Measurements from ENCODE around the gene VGLL4.

The VGLL4 gene

GRCh38 chr3:11510356-11510755, 133.4 kb downstream of the VGLL4 start:
- TF ChIP-seq TCF12 (IDR thresholded peaks at IDR 0.05; ENCODE audit: low read depth), result no peak
- TF ChIP-seq USF1 (IDR thresholded peaks at IDR 0.05), result no peak
- TF ChIP-seq NFIC (IDR thresholded peaks at IDR 0.05), result no peak
- TF ChIP-seq CREB1 (IDR thresholded peaks at IDR 0.05; ENCODE audit: low read depth), result no peak
- no peak for TF ChIP-seq CEBPB (IDR thresholded peaks at IDR 0.05)
- TF ChIP-seq TEAD4 (IDR thresholded peaks at IDR 0.05), result no peak
- no peak for TF ChIP-seq EP300 (IDR thresholded peaks at IDR 0.05; ENCODE audit: borderline replicate concordance)
- no peak for TF ChIP-seq TAF1 (IDR thresholded peaks at IDR 0.05; ENCODE audit: low read depth)
- TF ChIP-seq MAX (IDR thresholded peaks at IDR 0.05), result no peak
- no peak for TF ChIP-seq REST (IDR thresholded peaks at IDR 0.05; ENCODE audit: low read depth)
- TF ChIP-seq ZBTB7A (IDR thresholded peaks at IDR 0.05; ENCODE audit: low read depth), result no peak
- TF ChIP-seq FOXM1 (IDR thresholded peaks at IDR 0.05; ENCODE audit: borderline replicate concordance, low read depth), result no peak
- TF ChIP-seq EGR1 (IDR thresholded peaks at IDR 0.05), result no peak
- TF ChIP-seq YY1 (IDR thresholded peaks at IDR 0.05; ENCODE audit: low read depth), result no peak
- TF ChIP-seq RAD21 (IDR thresholded peaks at IDR 0.05; ENCODE audit: low read depth), result no peak

DNA sequence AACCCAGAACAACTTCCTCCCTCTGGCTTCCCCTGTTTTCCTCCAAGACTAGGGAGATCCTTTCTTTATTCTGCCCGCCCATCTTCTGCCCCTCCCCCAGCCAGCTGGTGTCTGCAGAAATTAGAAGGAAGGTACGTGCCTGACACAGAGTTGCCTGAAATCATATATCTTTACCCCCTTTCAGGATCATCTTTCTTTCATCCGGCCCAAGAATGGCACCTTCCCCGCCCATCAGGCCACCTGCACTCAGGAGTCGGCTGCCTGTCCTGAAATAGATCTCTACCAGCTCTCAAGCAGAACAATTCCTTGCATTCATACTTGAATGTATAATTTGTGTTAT, 133.7 kb downstream of the VGLL4 start:
- TF ChIP-seq NFIC (IDR thresholded peaks at IDR 0.05), result no peak; the same call in 1 of the 2 replicates
- TF ChIP-seq TAF1 (IDR thresholded peaks at IDR 0.05; ENCODE audit: low read depth), result no peak
- TF ChIP-seq CREB1 (IDR thresholded peaks at IDR 0.05; ENCODE audit: low read depth), result no peak
- TF ChIP-seq ZBTB7A (IDR thresholded peaks at IDR 0.05; ENCODE audit: low read depth), result no peak
- no peak for TF ChIP-seq USF1 (IDR thresholded peaks at IDR 0.05)
- no peak for TF ChIP-seq MAX (IDR thresholded peaks at IDR 0.05)
- TF ChIP-seq FOXM1 (IDR thresholded peaks at IDR 0.05; ENCODE audit: borderline replicate concordance, low read depth), result no peak
- no peak for TF ChIP-seq RAD21 (IDR thresholded peaks at IDR 0.05; ENCODE audit: low read depth)
- TF ChIP-seq EGR1 (IDR thresholded peaks at IDR 0.05), result no peak
- no peak for TF ChIP-seq TEAD4 (IDR thresholded peaks at IDR 0.05)

- TF ChIP-seq REST (IDR thresholded peaks at IDR 0.05; ENCODE audit: low read depth) (no peak), USF1 (IDR thresholded peaks at IDR 0.05) (peak; percentile 57; the same call in 1 of the 2 replicates), NFIC (IDR thresholded peaks at IDR 0.05) (no peak; the same call in 1 of the 2 replicates), MAX (IDR thresholded peaks at IDR 0.05) (peak; percentile 41; the same call in 1 of the 2 replicates)
Measured at GRCh38 chr3:11509173-11510000, 134.3 kb downstream of the VGLL4 start.

DNA sequence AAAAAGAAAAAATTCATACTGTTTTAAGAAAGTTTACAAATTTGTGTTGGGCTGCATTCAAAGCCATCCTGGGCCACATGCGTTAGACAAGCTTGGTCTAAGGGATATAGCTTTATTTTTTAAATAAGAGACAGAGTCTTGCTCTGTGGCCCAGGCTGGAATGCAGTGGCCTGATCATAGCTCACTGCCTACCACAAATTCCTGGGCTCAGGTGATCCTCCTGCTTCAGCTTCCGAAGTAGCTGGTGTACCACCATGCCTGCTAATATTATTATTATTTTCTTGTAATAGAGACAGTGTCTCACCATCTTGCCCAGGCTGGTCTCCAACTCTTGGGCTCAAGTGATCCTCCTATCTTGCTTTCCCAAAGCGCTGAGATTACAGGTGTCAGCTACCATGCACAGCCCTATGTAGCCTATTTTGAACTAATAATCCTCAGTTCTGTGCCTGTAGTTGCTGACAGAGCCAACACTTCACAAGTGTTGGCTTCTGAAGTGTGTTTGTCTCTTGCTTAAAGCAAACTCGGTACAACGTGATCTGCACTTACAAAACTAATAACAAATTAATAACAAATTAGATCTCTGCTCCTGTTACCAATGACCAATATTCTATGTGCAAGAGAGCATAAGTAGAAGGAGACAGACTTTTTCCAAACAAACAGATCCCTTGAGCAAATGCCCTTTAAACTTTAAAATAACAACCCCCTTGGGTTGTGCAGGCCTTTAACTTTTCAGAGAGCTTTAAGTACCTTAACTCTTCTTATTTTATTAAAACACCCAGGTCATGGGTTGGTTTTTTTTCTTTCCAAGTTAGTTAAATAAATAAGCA, 135.2 kb downstream of the VGLL4 start:
- TF ChIP-seq TCF12 (IDR thresholded peaks at IDR 0.05; ENCODE audit: low read depth) (no peak), USF1 (IDR thresholded peaks at IDR 0.05) (no peak), EP300 (IDR thresholded peaks at IDR 0.05; ENCODE audit: borderline replicate concordance) (no peak), EGR1 (IDR thresholded peaks at IDR 0.05) (no peak), ZBTB7A (IDR thresholded peaks at IDR 0.05; ENCODE audit: low read depth) (no peak), CREB1 (IDR thresholded peaks at IDR 0.05; ENCODE audit: low read depth) (no peak), RAD21 (IDR thresholded peaks at IDR 0.05; ENCODE audit: low read depth) (no peak), CEBPB (IDR thresholded peaks at IDR 0.05) (no peak), YY1 (IDR thresholded peaks at IDR 0.05; ENCODE audit: low read depth) (no peak), NFIC (IDR thresholded peaks at IDR 0.05) (no peak), FOXM1 (IDR thresholded peaks at IDR 0.05; ENCODE audit: borderline replicate concordance, low read depth) (no peak)

All from Ishikawa (cell line).